Measurements from ENCODE around the gene CYB5RL.
"Not testable (repeated sequence)": the region's sequence is repeated elsewhere in the genome, so short reads cannot be mapped to it uniquely, and the experiment has no call there.

The CYB5RL gene

DNA sequence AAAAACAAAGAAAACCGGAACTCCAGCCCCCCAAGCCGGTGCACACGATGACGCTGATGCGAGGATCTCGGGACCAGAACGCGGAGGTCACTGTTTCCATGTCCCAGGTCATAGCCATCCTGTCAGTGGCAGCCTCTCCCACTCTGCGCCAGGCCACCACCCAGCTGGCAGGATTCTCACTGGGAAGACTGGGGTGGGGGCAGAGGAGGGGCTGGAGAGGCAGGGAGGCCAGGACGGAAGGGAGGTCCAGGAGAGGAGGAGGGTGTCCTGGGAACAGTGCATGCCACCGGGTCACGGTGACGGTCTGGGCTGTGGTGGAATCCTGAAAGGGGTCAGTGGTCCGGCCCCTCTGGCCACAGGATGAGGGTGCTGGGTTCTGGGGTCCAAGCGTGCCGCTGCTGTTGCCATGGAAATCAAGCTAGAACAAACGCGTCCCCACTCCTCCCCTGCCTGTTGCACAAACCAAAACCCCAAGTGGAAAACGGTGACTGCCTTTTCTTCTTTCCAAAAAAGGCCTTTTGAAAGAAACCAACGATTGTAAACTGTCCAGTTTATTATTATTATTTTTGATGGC, 26.2 kb upstream of the CYB5RL start:
- no peak for DNase-seq (ENCODE audit: low spot score)

- no peak for DNase-seq (ENCODE audit: low spot score)
Observed at GRCh38 chr1:54225378-54225777, 25.5 kb upstream of the CYB5RL start.

- no peak for DNase-seq (ENCODE audit: low spot score)
Observed at GRCh38 chr1:54224233-54224632, 24.4 kb upstream of the CYB5RL start.

GRCh38 chr1:54223441-54224202, 23.8 kb upstream of the CYB5RL start:
- no peak for DNase-seq (ENCODE audit: low spot score)

- DNase-seq (ENCODE audit: low spot score): no peak
Observed at GRCh38 chr1:54222711-54223110, 22.9 kb upstream of the CYB5RL start.

GRCh38 chr1:54221867-54222484, 22.1 kb upstream of the CYB5RL start:
- no peak for DNase-seq (ENCODE audit: low spot score)

GRCh38 chr1:54221113-54221834, 21.4 kb upstream of the CYB5RL start:
- no peak for DNase-seq (ENCODE audit: low spot score)

DNA sequence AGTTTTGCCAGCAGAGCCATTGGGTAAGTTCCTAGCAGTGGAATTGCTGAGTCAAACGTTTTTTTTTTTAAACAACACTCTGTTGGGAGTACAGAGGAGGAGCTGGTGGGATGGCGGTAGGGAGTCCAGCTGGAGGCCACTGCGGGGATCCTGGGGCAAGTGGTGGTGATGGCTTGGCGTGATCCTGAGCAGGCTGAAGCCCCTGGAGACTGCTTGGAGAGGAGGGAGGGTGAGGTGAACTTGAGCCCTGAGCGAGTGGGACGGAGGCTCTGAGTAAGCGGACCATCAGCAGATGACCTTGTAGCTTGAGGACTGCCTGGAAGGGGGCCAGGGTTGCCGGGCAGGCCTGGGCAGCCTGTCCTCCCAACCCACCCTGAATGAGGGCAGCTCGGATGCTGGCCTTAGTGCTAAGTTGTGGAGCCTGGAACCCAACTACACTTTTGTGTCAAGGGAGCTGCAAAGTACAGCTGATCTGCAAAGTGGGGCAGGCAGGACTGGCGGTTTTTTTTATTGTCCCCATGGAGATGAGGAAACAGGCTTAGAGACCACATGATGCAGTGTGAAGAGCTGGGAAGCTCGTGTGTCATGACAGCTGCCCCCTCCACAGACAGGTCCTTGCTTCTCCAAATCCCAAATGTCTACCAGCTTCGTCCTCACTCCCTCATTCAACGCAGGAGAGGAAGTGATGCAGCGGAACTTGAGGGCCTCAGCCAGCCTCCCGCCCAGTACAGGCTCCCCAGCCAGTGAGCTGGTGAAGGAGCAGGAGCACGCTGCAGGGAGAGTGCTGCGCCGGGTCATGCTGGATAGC, 20.4 kb upstream of the CYB5RL start:
- no peak for DNase-seq (ENCODE audit: low spot score)

DNA sequence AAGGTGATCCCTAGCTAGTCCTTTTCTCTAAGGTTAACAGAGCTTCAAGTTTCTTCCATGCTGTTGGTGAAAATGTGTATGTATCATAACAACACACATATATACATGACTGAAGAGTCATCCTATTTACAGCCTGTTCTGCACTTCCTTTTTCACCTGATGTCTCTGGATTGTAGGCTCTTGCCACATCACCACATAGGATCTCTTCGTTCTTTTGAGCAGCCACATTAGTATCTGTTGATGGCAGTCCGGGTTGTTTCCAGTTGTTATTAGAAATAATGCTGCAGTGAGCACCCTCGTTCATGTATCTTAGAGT, 19.8 kb upstream of the CYB5RL start:
- no peak for DNase-seq (ENCODE audit: low spot score)

GRCh38 chr1:54218883-54219687, 19.3 kb upstream of the CYB5RL start:
- no peak for DNase-seq (ENCODE audit: low spot score)

DNA sequence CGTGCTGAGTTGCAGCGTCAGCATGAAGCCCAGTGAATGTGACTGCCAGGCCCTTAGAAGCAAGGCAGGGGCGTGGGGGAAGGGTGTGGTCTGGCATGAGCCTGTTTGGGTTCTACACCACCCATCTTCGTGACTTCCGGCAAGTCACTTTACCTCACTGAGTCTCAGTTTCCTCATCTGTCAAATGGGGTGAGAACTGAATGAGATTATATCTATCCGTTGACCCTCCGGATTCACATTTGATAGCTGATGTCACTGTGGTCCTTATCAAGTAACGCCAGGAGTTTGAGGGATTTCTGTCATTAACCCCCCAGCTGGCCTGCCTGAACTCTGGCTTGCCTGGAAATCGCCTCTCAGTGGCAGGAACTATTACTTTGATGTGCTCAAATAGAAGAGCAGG, 15.7 kb upstream of the CYB5RL start:
- DNase-seq (ENCODE audit: low spot score): no peak

- DNase-seq (ENCODE audit: low spot score): no peak
Observed at GRCh38 chr1:54212872-54213271, 13.0 kb upstream of the CYB5RL start.

DNA sequence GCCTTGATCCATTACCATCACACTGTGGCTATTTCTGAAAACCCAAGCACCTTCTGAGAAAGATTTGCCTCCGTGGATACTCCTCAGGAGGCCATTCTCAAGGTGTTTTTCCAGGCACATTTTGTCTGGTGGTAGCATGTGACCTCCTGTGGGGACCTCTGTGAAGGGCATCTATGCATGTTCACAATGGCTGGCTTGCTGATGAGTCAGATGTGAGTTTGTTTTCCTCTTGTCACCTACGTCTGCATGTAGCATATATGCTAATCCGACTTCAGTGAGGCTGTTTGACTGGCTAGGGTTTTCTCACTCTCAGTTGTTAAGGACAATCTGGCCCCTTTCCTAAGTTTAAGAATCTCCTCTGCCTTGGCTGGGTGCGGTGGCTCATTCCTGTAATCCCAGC, 8.1 kb upstream of the CYB5RL start:
- not testable (repeated sequence) for DNase-seq (ENCODE audit: low spot score)

GRCh38 chr1:54207287-54207686, 7.5 kb upstream of the CYB5RL start:
- no peak for DNase-seq (ENCODE audit: low spot score)

- DNase-seq (ENCODE audit: low spot score): no peak
Observed at GRCh38 chr1:54204199-54204598, 4.4 kb upstream of the CYB5RL start.

DNA sequence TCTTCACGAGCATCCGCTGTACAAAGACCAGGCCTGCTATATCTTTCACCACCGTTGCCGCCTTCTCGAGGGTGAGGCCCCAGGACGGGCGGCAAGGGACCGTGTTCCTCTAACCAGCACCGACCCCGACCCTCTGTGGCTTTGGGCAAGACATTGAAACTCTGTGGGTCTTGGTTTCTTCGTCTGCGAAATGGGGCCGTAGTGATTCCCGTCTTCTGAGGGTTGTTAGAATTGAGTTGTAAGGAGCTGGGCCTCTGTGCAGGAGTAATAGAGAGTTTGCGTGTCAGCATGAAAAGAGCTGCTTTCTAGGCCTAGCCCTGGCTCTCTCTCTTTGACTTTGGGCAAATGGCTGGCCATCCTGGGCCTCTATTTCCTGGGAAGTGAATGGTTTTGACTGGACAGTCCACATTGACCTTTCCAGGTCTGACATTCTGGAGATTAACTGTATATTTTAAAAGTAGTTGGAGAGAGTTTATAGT, 728 bp upstream of the CYB5RL start:
- DNase-seq (ENCODE audit: low spot score): no peak

DNA sequence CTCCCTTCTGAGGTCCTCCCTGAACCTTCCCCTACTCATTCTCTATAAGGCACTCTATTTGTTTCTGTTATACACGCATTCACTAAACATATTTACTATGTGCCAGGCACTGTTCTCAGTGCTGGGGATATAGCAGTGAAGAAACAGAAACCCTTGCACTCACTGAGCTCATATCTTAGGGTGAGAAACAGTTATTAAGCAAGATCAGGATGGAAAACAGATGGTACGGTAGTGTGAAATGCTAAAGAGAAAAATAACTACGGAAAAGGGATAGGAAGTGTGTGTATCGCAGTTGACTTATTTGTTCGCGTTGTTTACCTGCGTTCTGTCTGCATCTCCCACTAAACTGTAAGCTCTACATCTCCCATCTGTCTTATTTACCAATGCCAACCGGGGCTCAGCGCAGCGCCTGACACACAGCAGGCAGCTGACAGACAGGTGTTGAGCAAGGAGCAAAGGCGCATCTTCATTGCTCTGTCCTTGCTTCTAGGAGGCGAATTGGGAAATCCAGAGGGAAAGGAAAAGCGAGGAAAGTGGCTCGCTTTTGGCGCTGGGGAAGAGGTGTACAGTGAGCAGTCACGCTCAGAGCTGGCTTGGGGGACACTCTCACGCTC, 572 bp downstream of the CYB5RL start:
- no peak for DNase-seq (ENCODE audit: low spot score)

DNA sequence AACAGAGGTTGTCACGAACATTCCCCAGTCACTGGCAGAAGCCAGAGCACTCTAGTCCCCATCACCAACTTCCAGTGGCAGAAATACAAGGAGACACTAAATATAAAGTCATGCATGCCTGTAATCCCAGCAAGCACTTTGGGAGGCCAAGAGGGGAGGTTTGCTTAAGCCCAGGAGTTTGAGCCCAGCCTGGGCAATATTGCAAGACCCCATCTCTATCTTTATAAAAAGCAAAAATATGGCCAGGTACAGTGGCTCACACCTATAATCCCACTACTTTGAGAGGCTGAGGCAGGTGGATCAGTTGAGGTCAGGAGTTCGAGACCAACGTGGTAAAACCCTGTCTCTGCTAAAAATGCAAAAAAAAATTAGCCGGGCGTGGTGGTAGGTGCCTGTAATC, 6.4 kb downstream of the CYB5RL start:
- DNase-seq (ENCODE audit: low spot score): no peak

GRCh38 chr1:54191525-54191924, 8.3 kb downstream of the CYB5RL start:
- no peak for DNase-seq (ENCODE audit: low spot score)

- DNase-seq (ENCODE audit: low spot score): no peak
Observed at GRCh38 chr1:54190526-54190925, 9.3 kb downstream of the CYB5RL start.

DNA sequence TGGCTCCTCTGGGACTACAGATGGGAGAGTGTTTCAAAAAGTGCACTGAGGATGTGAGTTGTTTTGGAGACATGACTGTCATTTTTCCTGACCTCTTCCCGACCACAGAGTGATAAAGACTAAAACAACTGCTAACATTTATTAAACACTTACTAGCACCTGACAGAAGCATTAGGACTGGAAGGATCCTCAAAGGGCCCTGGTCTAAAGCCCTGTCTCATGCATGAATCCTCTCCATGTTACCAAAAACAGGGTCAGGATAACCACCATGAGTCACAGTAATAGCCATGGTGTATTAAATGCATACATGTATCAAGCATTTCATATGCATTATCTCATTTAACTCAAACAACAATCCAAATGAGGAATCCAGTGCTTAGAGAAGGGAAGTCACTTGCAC, 11.5 kb downstream of the CYB5RL start:
- DNase-seq (ENCODE audit: low spot score): no peak
